ENCODE results near the gene XXYLT1.

DNA sequence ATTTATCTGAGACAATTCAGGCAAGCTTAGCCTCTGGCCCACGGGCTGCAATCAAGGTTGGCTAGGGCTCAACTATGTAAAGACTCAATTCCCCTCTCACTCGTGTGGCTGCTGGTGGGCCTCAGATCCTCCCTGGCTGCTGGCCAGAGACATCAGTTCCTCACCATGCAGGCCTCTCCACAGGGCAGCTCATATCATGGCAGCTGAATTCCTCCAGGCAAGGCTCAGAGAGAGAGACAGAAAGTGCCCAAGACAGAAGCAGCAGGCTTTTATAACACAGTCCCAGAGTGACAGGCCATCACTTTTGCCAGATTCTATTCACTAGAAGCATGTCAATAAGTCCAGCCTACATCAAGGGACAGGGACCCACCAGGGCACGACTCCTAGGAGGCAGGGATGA lies 63.2 kb downstream of the XXYLT1 start:
- TF ChIP-seq POLR2AphosphoS5 (IDR thresholded peaks at IDR 0.05; ENCODE audit: low read depth, low read length) (no peak), POLR2A (IDR thresholded peaks at IDR 0.05; ENCODE audit: low read depth, low read length) (no peak), TAF1 (IDR thresholded peaks at IDR 0.05; ENCODE audit: borderline replicate concordance, low read depth, low read length) (no peak)
